GM12891 (cell line): ENCODE results near the gene LINC00237.

Experiments
- PAX5 ChIP-seq: IDR thresholded peaks from 2 replicates; pipeline ENCODE4 v1.6.1; 2011; ENCODE audit warnings: low read length, moderate library complexity, mild to moderate bottlenecking; ENCODE audit not compliant: insufficient read depth, severe bottlenecking
- POLR2A ChIP-seq: IDR thresholded peaks from 2 replicates; pipeline ENCODE4 v1.6.1; 2011; ENCODE audit warnings: low read depth, low read length, control low read depth
- POLR2AphosphoS5 ChIP-seq: IDR thresholded peaks from 2 replicates; pipeline ENCODE4 v1.6.1; 2011; ENCODE audit warnings: low read depth, low read length, control low read depth
- SPI1 ChIP-seq: IDR thresholded peaks from 2 replicates; pipeline ENCODE4 v1.6.1; 2011; ENCODE audit warnings: low read depth, low read length, control low read depth
- TAF1 ChIP-seq: IDR thresholded peaks from 2 replicates; pipeline ENCODE4 v1.6.1; 2011; ENCODE audit warnings: low read depth, low read length, control low read depth

DNA sequence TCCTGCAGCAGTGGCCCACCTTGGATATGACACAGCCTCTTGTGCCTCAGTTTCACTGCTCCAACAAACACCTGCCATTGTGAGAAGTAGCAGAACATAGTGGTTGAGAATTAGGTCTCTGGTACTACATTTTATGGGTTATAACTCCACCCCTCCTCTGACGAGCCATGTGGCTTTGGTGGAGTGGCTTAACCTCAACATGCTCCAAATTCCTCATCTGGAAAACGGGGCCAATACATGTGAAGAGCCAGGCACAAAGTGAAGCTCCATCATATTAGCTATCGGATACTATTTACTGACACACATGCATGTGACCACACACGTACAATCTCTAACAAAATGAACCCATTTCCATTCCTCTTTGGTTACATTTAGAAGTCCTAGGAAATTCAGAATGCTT lies 11.4 kb upstream of the LINC00237 start:
- TF ChIP-seq POLR2A (no peak), POLR2AphosphoS5 (no peak), TAF1 (no peak), PAX5 (no peak), SPI1 (no peak)
